Left ventricle myocardium inferior (tissue), 1 donor: ENCODE measurements around the gene ROR1. TPM values are rescaled to one million over a fixed set of nuclear protein-coding genes. Genes with fewer than 3 reads are reported as not detected.

Experiments used
- DNase-seq: peaks from one replicate; pipeline ENCODE4 v3.0.0-alpha.2; 2020
- H3K27ac ChIP-seq: fragments of 200-600 bp; replicated peaks from 2 replicates; pipeline ENCODE4 v1.8.0; 2021
- H3K27me3 ChIP-seq: fragments of 200-600 bp; 2 replicates; pipeline ENCODE4 v1.8.0; 2021; ENCODE audit warnings: low read depth
- H3K36me3 ChIP-seq: fragments of 200-600 bp; 2 replicates; pipeline ENCODE4 v1.8.0; 2021
- H3K4me1 ChIP-seq: fragments of 200-600 bp; 2 replicates; pipeline ENCODE4 v1.8.0; 2021
- H3K4me3 ChIP-seq: fragments of 200-600 bp; 2 replicates; pipeline ENCODE4 v1.8.0; 2021; ENCODE audit warnings: mild to moderate bottlenecking, moderate library complexity
- H3K9me3 ChIP-seq: fragments of 200-600 bp; replicated peaks from 2 replicates; pipeline ENCODE4 v1.8.0; 2021
- CTCF ChIP-seq: fragments of 200-600 bp; IDR thresholded peaks from 2 replicates; pipeline ENCODE4 v1.8.0; 2021; ENCODE audit warnings: antibody characterized with exemption, mild to moderate bottlenecking, borderline replicate concordance
- intact Hi-C: fragments of 100-400 bp; cut with micrococcal nuclease; formaldehyde crosslinking; loops from one replicate; pipeline ENCODE4 v1.11.0; 2022
- total RNA-seq: library from RNA; stranded (reverse); fragmentation: NEBNext Ultra II Directional; extraction: Animal tissue kit (Norgen Biotek cat#: 25700); gene quantifications from one replicate; pipeline ENCODE4 v1.2.1, GENCODE V29; 2021
- donor health status: DM: no; HTN: yes; CAD: no; lungs with severe emphysema.

Gene ROR1
- total RNA-seq, 1 donor from 2014 or later: 14.0 TPM

- H3K4me1 ChIP-seq: peaks cover 6% of the 10 kb centered on the region
- H3K4me3 ChIP-seq: no peak overlapping the region
- peaks cover 8% of the 10 kb centered on the region for H3K36me3 ChIP-seq
- H3K27ac ChIP-seq: no peak overlapping the region
- intact Hi-C loops: no loop called here
- H3K9me3 ChIP-seq: no peaks in the 10 kb centered on the region
- H3K27me3 ChIP-seq: no peaks in the 10 kb centered on the region
- no peak for DNase-seq
- no peak for TF ChIP-seq CTCF
These were observed 389.0 kb downstream of the ROR1 start for GRCh38 chr1:64162804-64163203.

- H3K27ac ChIP-seq: peak overlapping the region; percentile 30
- H3K27me3 ChIP-seq: no peaks in the 10 kb centered on the region
- intact Hi-C loops: no loop called here
- no peak for DNase-seq
- no peak overlapping the region for H3K4me3 ChIP-seq
- H3K4me1 ChIP-seq: peaks cover 6% of the 10 kb centered on the region
- no peak for TF ChIP-seq CTCF
- H3K36me3 ChIP-seq: peaks cover 8% of the 10 kb centered on the region
- no peaks in the 10 kb centered on the region for H3K9me3 ChIP-seq
These were observed 389.6 kb downstream of the ROR1 start for GRCh38 chr1:64163431-64163830.

GRCh38 chr1:64163970-64164369, 390.2 kb downstream of the ROR1 start:
- intact Hi-C loops: no loop called here

GRCh38 chr1:64166629-64167028, 392.8 kb downstream of the ROR1 start:
- H3K9me3 ChIP-seq: no peaks in the 10 kb centered on the region
- no peak overlapping the region for H3K4me3 ChIP-seq
- no peak for DNase-seq
- TF ChIP-seq CTCF: no peak
- H3K27me3 ChIP-seq: no peaks in the 10 kb centered on the region
- H3K27ac ChIP-seq: no peak overlapping the region
- intact Hi-C loops: no loop called here
- no peaks in the 10 kb centered on the region for H3K36me3 ChIP-seq
- peaks cover 10% of the 10 kb centered on the region for H3K4me1 ChIP-seq

More at GRCh38 chr1:64163970-64164369, 390.2 kb downstream of the ROR1 start:
- no peak overlapping the region for H3K27ac ChIP-seq
- DNase-seq: no peak
- H3K36me3 ChIP-seq: peaks cover 7% of the 10 kb centered on the region
- H3K4me1 ChIP-seq: peaks cover 6% of the 10 kb centered on the region
- H3K27me3 ChIP-seq: no peaks in the 10 kb centered on the region
- H3K4me3 ChIP-seq: no peak overlapping the region
- TF ChIP-seq CTCF: peak; percentile 48
- H3K9me3 ChIP-seq: no peaks in the 10 kb centered on the region

GRCh38 chr1:64167176-64167575, 393.4 kb downstream of the ROR1 start:
- H3K4me3 ChIP-seq: no peak overlapping the region
- no peak for DNase-seq
- H3K9me3 ChIP-seq: no peaks in the 10 kb centered on the region
- no peaks in the 10 kb centered on the region for H3K27me3 ChIP-seq
- no peak for TF ChIP-seq CTCF
- intact Hi-C loops: no loop called here
- no peaks in the 10 kb centered on the region for H3K36me3 ChIP-seq
- peaks cover 15% of the 10 kb centered on the region for H3K4me1 ChIP-seq
- no peak overlapping the region for H3K27ac ChIP-seq

- intact Hi-C loops: no loop called here
- H3K4me1 ChIP-seq: peaks cover 22% of the 10 kb centered on the region
- no peaks in the 10 kb centered on the region for H3K36me3 ChIP-seq
- H3K4me3 ChIP-seq: no peak overlapping the region
- no peak for DNase-seq
- TF ChIP-seq CTCF: no peak
- H3K27ac ChIP-seq: no peak overlapping the region
- H3K27me3 ChIP-seq: no peaks in the 10 kb centered on the region
- no peaks in the 10 kb centered on the region for H3K9me3 ChIP-seq
These were observed 397.4 kb downstream of the ROR1 start for GRCh38 chr1:64171246-64171645.
